SH-SY5Y (cell line): ENCODE data around the gene MXD1.

Source experiments
- GATA2 ChIP-seq: IDR thresholded peaks from 2 replicates; pipeline ENCODE4 v1.6.1; 2011; ENCODE audit warnings: mild to moderate bottlenecking, low read depth, low read length
- GATA3 ChIP-seq: IDR thresholded peaks from 2 replicates; pipeline ENCODE4 v1.6.1; 2011; ENCODE audit warnings: low read depth, mild to moderate bottlenecking, low read length, moderate library complexity

GRCh38 chr2:69954084-69954483 lies 39.2 kb downstream of the MXD1 start:
- TF ChIP-seq GATA2 (no peak), GATA3 (no peak)
